ENCODE measurements around the gene PIP5K1B. TPM values are rescaled to one million over a fixed set of nuclear protein-coding genes. Genes with fewer than 3 reads are reported as not detected.

The PIP5K1B gene
- total and polyA plus RNA-seq, 2 of the 13 experiments (the other 11 are each of a cell fraction or from before 2014, with no cell fraction given): 15.8 to 17.5 TPM

- FAIRE-seq (no peak), DNase-seq (ENCODE audit: low spot score) (peak; percentile 29), ATAC-seq (peak; percentile 64; the same call in 2 of the 3 replicates)
- no peaks in the 10 kb centered on the region for H4K20me1 ChIP-seq (ENCODE audit: insufficient read depth, low read length)
- CTCF ChIA-PET (ENCODE audit: low intra/inter-chr PET ratio, low total read pairs): no interaction called here
- no peak overlapping the region for H2AFZ ChIP-seq (ENCODE audit: low read length)
- no peak overlapping the region for H3K9ac ChIP-seq (ENCODE audit: insufficient read depth, low read depth, low read length)
- H3K4me2 ChIP-seq (ENCODE audit: low read depth, low read length): peak overlapping the region; percentile 66
- H3K27me3 ChIP-seq (ENCODE audit: control insufficient read depth in 1 of 2, insufficient read depth in 2 of 2, low read length in 2 of 2): no peaks in the 10 kb centered on the region
- no TSS peak for BruUV-seq (replicated peaks)
- peak overlapping the region; percentile 62 for H3K27ac ChIP-seq (ENCODE audit: extremely low read length, insufficient read depth, low read length)
- peaks cover 20% of the 10 kb centered on the region for H3K79me2 ChIP-seq (ENCODE audit: insufficient read depth, low read length)
- H3K4me1 ChIP-seq (ENCODE audit: insufficient read depth, low read length): peaks cover 54% of the 10 kb centered on the region
- POLR2A ChIA-PET: no interaction called here
- in situ Hi-C loops (cut with HindIII; ENCODE audit: extremely low pct_ligation_motif_present, low pct_unique_long_range_greater_than_20kb) (no loop called here), intact Hi-C loops (cut with micrococcal nuclease; ENCODE audit: unreplicated experiment) (no loop called here)
- WGBS (ENCODE audit: low lambda C conversion rate): 0% methylated on average over 1 of the region's 1 CpG
- no peaks in the 10 kb centered on the region for H3K9me3 ChIP-seq (ENCODE audit: low read length)
- no peaks in the 10 kb centered on the region; a peak in 1 of 5 replicates for H3K36me3 ChIP-seq (replicated peaks in 1 of 2; ENCODE audit: control insufficient read depth in 1 of 2, insufficient read depth in 2 of 2, low read length in 2 of 2)
- H3K4me3 ChIP-seq (replicated peaks in 1 of 3; ENCODE audit: insufficient read depth in 1 of 3, low read depth in 2 of 3, low read length in 3 of 3): peak overlapping the region in 2 of 3 experiments; percentile 1 to 3; a peak in 2 of 6 replicates
- TF ChIP-seq IRF2 (CRISPR knock-in tag; IDR thresholded peaks at IDR 0.05) (peak; percentile 40; the same call in 1 of the 2 replicates), GABPA (IDR thresholded peaks at IDR 0.05; ENCODE audit: low read depth, low read length) (no peak), GABPA (CRISPR knock-in tag; IDR thresholded peaks at IDR 0.05; ENCODE audit: low read depth) (no peak), ZNF710 (CRISPR knock-in tag; IDR thresholded peaks at IDR 0.05; ENCODE audit: borderline replicate concordance) (no peak), ZBTB33 (CRISPR knock-in tag; IDR thresholded peaks at IDR 0.05) (no peak), ZNF20 (CRISPR knock-in tag; IDR thresholded peaks at IDR 0.05) (no peak), ZNF329 (CRISPR knock-in tag; IDR thresholded peaks at IDR 0.05; ENCODE audit: low read depth) (no peak), KDM2A (CRISPR knock-in tag; IDR thresholded peaks at IDR 0.05; ENCODE audit: borderline replicate concordance, low read depth) (no peak), ASH2L (IDR thresholded peaks at IDR 0.05; ENCODE audit: insufficient read length, low read depth, low read length) (peak; percentile 12), EZH2 (conservative IDR thresholded peaks at IDR 0.05; ENCODE audit: low read depth, low read length) (no peak), FOXA3 (CRISPR knock-in tag; IDR thresholded peaks at IDR 0.05) (no peak)
- TF ChIP-seq, protein P1, sequence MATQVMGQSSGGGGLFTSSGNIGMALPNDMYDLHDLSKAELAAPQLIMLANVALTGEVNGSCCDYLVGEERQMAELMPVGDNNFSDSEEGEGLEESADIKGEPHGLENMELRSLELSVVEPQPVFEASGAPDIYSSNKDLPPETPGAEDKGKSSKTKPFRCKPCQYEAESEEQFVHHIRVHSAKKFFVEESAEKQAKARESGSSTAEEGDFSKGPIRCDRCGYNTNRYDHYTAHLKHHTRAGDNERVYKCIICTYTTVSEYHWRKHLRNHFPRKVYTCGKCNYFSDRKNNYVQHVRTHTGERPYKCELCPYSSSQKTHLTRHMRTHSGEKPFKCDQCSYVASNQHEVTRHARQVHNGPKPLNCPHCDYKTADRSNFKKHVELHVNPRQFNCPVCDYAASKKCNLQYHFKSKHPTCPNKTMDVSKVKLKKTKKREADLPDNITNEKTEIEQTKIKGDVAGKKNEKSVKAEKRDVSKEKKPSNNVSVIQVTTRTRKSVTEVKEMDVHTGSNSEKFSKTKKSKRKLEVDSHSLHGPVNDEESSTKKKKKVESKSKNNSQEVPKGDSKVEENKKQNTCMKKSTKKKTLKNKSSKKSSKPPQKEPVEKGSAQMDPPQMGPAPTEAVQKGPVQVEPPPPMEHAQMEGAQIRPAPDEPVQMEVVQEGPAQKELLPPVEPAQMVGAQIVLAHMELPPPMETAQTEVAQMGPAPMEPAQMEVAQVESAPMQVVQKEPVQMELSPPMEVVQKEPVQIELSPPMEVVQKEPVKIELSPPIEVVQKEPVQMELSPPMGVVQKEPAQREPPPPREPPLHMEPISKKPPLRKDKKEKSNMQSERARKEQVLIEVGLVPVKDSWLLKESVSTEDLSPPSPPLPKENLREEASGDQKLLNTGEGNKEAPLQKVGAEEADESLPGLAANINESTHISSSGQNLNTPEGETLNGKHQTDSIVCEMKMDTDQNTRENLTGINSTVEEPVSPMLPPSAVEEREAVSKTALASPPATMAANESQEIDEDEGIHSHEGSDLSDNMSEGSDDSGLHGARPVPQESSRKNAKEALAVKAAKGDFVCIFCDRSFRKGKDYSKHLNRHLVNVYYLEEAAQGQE (IDR thresholded peaks at IDR 0.05; ENCODE audit: borderline replicate concordance in 1 of 2, low read depth in 1 of 2, low read length in 2 of 2): no peak
- TF ChIP-seq, protein P2, sequence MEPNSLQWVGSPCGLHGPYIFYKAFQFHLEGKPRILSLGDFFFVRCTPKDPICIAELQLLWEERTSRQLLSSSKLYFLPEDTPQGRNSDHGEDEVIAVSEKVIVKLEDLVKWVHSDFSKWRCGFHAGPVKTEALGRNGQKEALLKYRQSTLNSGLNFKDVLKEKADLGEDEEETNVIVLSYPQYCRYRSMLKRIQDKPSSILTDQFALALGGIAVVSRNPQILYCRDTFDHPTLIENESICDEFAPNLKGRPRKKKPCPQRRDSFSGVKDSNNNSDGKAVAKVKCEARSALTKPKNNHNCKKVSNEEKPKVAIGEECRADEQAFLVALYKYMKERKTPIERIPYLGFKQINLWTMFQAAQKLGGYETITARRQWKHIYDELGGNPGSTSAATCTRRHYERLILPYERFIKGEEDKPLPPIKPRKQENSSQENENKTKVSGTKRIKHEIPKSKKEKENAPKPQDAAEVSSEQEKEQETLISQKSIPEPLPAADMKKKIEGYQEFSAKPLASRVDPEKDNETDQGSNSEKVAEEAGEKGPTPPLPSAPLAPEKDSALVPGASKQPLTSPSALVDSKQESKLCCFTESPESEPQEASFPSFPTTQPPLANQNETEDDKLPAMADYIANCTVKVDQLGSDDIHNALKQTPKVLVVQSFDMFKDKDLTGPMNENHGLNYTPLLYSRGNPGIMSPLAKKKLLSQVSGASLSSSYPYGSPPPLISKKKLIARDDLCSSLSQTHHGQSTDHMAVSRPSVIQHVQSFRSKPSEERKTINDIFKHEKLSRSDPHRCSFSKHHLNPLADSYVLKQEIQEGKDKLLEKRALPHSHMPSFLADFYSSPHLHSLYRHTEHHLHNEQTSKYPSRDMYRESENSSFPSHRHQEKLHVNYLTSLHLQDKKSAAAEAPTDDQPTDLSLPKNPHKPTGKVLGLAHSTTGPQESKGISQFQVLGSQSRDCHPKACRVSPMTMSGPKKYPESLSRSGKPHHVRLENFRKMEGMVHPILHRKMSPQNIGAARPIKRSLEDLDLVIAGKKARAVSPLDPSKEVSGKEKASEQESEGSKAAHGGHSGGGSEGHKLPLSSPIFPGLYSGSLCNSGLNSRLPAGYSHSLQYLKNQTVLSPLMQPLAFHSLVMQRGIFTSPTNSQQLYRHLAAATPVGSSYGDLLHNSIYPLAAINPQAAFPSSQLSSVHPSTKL (CRISPR knock-in tag; IDR thresholded peaks at IDR 0.05): peak; percentile 47
Observed at GRCh38 chr9:68755051-68755450, 50.0 kb downstream of the PIP5K1B start.
